GM21447 (cell line): ENCODE data around the gene ETS2.
A peak's percentile ranks its signal among the peaks of the same experiment; 100 is the strongest.
"Not testable (repeated sequence)": the region's sequence is repeated elsewhere in the genome, so short reads cannot be mapped to it uniquely, and the experiment has no call there.

Experiments used
- ATAC-seq: cut with Tn5 transposase; IDR thresholded peaks from one replicate; pipeline ENCODE4 v1.9.1; 2021; ENCODE audit not compliant: unreplicated experiment

The ETS2 gene

DNA sequence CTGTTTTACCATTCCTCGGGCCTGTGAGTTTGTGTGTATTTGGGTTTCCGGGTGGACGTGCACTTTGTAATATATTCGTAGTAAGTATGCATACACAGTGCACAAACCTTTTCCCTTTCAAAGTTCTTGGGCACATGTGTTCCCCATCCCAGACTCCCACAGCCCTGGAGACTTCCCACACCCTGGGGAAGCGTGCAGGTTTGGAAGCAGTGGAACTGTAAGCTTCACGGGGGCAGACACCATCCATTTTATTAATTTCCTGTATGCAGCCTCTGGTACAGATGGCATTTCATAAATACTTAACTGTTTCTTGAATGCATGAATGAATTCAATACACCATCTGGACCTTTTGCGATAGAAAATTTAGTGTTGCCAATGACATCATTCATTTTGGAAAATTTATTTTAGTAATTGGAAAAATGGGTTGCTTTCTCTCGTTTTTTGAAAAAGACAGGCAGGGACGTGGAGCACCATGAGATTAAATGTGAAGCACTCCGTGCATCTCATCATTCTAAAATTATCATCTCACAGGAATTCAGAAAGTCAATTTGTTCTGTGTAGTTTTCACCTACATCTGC is 10.8 kb downstream of the ETS2 start:
- no peak for ATAC-seq

DNA sequence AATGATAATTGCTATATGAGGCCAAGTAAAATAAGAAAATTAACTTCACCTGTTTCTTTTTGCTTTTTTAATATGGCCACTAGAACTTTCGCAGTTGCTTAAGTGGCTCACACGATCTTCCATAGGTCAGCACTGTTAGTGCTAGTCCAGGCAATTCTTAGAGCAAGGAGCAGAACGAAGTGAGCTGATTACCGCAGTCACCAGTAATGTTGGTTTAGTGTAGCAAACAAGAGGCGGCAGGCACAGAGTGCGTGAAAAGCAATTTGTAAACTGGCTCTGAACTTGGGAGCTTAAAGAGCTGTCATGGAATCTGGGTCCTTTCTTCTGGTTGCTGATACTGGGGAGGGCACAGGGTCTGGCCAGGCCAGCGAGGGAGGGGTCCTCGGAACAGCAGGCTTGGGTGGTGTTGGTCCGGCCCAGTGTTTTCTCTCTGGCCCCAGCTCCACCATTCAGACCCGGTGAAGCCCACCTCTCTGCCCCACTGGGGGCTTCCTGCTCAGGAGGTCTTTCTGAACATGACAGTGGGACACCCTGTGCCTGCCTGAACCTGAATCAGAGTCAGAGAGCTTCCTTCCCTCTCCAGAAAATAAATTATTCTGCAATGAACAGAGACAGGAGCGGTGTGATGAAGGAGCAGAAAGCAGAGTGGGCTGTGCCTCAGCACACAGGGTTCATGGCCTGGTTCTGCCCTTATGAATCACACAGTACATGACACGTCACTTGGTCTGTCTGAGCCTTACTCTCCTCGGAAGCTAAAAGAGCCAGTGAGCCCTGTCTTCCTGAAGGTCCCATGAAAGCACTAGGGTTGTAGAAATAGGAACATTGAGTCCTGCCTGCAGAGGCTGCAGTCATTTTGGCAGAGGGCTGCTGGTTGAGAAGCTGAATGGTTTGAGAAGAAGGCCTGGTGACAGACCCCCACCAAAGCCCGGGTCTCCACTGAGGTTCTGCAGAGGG is 11.9 kb downstream of the ETS2 start:
- ATAC-seq, result no peak

GRCh38 chr21:38818325-38818723 is 12.6 kb downstream of the ETS2 start:
- ATAC-seq, result no peak

GRCh38 chr21:38819051-38819718 is 13.5 kb downstream of the ETS2 start:
- ATAC-seq, result no peak

GRCh38 chr21:38819719-38820159 is 14.0 kb downstream of the ETS2 start:
- ATAC-seq, result no peak

- no peak for ATAC-seq
Measured at GRCh38 chr21:38820471-38821239, 14.9 kb downstream of the ETS2 start.

- ATAC-seq, result no peak
Measured at GRCh38 chr21:38821248-38821647, 15.5 kb downstream of the ETS2 start.

GRCh38 chr21:38821959-38822682 is 16.4 kb downstream of the ETS2 start:
- no peak for ATAC-seq

GRCh38 chr21:38822778-38823238 is 17.1 kb downstream of the ETS2 start:
- ATAC-seq, result no peak

GRCh38 chr21:38823737-38824123 is 18.0 kb downstream of the ETS2 start:
- ATAC-seq, result no peak

GRCh38 chr21:38824124-38824822 is 18.5 kb downstream of the ETS2 start:
- ATAC-seq, result no peak

- no peak for ATAC-seq
Measured at GRCh38 chr21:38825269-38825668, 19.5 kb downstream of the ETS2 start.

DNA sequence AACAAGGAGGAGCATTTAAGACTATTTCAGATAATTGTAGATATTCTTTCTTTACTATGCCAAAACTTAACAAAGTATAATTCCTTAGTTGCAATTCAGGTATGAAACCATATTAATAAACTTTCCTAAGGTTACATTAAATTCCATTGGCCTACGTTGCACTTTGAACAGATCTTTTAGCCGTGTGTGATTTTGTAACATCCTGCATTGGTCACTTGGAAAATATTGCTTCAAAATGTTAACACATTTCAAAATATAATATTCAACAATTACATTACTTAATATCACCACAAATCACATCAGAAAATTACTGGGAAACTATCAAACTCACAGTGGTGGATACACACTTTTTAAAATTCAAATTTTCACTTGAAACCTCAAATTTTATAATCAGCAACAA is 20.2 kb downstream of the ETS2 start:
- ATAC-seq, result no peak

DNA sequence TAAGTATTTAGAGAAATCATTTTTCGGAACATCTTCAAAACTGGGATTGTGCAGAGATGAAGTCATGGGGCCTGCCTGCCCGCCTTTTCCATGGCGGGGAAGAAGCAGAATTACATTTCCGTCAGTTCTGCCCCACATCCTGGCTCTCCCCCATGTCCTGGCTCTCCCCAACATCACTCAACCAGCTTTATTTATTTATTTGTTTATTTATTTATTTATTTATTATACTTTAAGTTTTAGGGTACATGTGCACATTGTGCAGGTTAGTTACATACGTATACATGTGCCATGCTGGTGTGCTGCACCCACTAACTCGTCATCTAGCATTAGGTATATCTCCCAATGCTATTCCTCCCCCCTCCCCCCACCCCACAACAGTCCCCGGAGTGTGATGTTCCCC is 22.4 kb downstream of the ETS2 start:
- ATAC-seq, result not testable (repeated sequence)

GRCh38 chr21:38830671-38831525 is 25.2 kb downstream of the ETS2 start:
- ATAC-seq, result peak; percentile 71

DNA sequence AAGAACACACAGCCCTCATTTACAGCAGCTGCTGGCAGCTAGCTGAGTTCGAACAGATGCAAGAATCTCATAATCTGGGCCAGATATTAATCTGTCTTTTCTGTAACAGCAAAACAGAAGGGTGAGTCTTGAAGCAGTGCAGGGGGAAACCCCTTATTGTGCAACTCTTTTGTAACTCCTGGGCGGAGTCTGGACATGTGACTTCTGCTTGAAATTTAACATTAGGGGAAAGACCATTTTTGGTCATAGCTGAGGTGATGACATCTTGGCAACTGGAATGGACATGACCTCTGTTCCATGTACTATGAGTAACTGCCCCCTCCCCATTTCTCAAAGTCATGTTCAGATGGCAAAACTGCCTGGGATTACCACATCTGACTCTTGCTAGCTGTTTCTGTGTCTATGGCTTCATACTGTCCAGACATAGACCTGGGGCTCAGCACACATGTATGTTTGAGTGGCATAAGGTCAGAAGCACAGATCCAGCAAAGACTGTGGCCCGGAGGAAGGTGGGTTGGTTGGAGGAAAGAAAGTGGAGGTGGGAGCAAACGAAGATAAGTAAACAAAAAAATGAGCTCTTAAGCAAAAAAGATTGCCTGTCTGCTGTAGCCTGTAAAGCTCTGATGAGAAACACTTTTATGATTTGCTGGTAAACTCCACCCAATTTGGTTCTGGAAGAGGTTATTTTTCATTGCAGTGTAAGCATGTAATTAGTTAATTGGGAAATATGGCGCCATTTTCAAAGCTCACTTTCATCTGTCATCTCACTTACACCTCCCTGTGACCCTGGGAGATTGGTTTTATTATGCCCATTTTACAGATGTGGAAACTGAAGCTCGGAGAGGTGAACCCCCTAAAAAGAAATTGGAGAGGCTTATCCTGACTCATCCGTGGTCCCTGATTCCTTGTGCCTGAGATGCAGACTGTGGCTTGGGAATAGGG is 26.1 kb downstream of the ETS2 start:
- peak; percentile 76 for ATAC-seq

DNA sequence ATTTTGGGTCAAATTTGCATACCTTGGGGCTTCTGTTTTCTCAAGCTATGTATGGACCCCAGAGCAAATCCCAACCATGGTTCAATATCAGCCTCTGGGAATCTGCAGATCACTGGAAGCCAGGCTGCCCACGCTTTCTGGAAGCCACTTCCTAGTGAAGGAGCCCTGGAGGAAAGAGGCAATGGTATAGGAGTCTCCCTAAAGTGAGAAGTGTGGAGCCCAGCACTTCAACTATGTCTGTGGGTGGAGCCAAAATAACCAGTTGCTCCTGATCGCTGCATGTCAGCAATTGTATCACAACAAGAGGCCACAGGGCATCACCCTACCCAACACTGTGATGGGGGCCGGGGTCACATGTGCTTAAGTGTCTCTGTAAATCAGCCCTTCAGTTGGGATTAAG is 26.9 kb downstream of the ETS2 start:
- ATAC-seq, result no peak

- ATAC-seq, result no peak
Measured at GRCh38 chr21:38833117-38833516, 27.4 kb downstream of the ETS2 start.
